Transverse colon (tissue), 4 donors: ENCODE measurements around the gene PTH1R. TPM values are rescaled to one million over a fixed set of nuclear protein-coding genes. Genes with fewer than 3 reads are reported as not detected.

Experiments used
- DNase-seq: peaks from one replicate; pipeline ENCODE4 v3.0.0-alpha.2; 2019
- H3K27ac ChIP-seq, 4 donors: fragments of 200-600 bp; sonication (generic); 2 replicates each; pipeline ENCODE4 v1.5.1; 2016 to 2018; ENCODE audit warnings: inconsistent platforms in 4 of 4
- H3K27me3 ChIP-seq: fragments of 200-600 bp; sonication (generic); 2 replicates; pipeline ENCODE4 v1.5.1; 2017; ENCODE audit warnings: inconsistent platforms
- H3K36me3 ChIP-seq, 4 donors: fragments of 200-600 bp; sonication (generic); 2 replicates each; pipeline ENCODE4 v1.5.1; 2017 to 2019; ENCODE audit warnings: inconsistent platforms in 4 of 4
- H3K4me1 ChIP-seq, 4 donors: fragments of 200-600 bp; sonication (generic); 2 replicates each; pipeline ENCODE4 v1.5.1; 2017 to 2020; ENCODE audit warnings: inconsistent platforms in 4 of 4
- H3K4me3 ChIP-seq, 4 donors: fragments of 200-600 bp; sonication (generic); 1 replicate in 1 of 4; 2 replicates in 3 of 4; pipeline versions ENCODE4 v1.5.1 to v1.6.1; 2017 to 2019; ENCODE audit warnings: inconsistent platforms in 4 of 4
- H3K9me3 ChIP-seq, 2 donors: fragments of 200-600 bp; sonication (generic); 2 replicates each; pipeline ENCODE4 v1.5.1; 2017 to 2019; ENCODE audit warnings: inconsistent platforms in 2 of 2
- CTCF ChIP-seq, 5 experiments: fragments of 200-600 bp in 3 of 5; fragments of 450-650 bp in 2 of 5; sonication (generic) in 3 of 5; IDR thresholded peaks; 1 replicate in 2 of 5; 2 replicates in 3 of 5; pipeline ENCODE4 v1.5.1; 2016 to 2017; ENCODE audit warnings: antibody characterized with exemption in 5 of 5, inconsistent platforms in 3 of 5, mild to moderate bottlenecking in 2 of 5, moderate library complexity in 1 of 5
- EP300 ChIP-seq: sonication (generic); formaldehyde crosslinking; IDR thresholded peaks from one replicate; pipeline ENCODE4 v1.6.1; 2017; ENCODE audit warnings: antibody characterized with exemption, low read depth
- POLR2A ChIP-seq: fragments of 450-650 bp; IDR thresholded peaks from one replicate; pipeline ENCODE4 v1.6.1; 2016; ENCODE audit warnings: antibody characterized with exemption, mild to moderate bottlenecking, moderate library complexity
- POLR2AphosphoS5 ChIP-seq, 3 donors: sonication (generic); formaldehyde crosslinking; IDR thresholded peaks; one replicate each; pipeline ENCODE4 v1.6.1; 2016; ENCODE audit warnings: antibody characterized with exemption in 3 of 3
- WGBS, 2 donors: methylation state at CpG; one replicate each; pipeline ENCODE4 v1.1.5; 2018; ENCODE audit warnings: low coverage in 1 of 2; 5-methylcytosine and 5-hydroxymethylcytosine counted together
- in situ Hi-C, 4 donors: fragments of 200-750 bp; cut with MboI; loops; one replicate each; pipeline versions ENCODE4 v1.15.0 to v1.15.1; 2017; ENCODE audit warnings: low sequenced_read_pairs in 3 of 4, low pct_ligation_motif_present in 1 of 4, low pct_unique_long_range_greater_than_20kb in 1 of 4
- intact Hi-C: fragments of 100-400 bp; cut with DNase I; formaldehyde crosslinking; loops from one replicate; pipeline ENCODE4 v1.15.1; 2023; ENCODE audit warnings: low total_unique reads
- total RNA-seq, 4 donors: library from RNA; depleted of rRNA; stranded (reverse); fragments of >200 nt; gene quantifications; one replicate each; pipeline ENCODE4 v1.1.0, GENCODE V29; 2016

The PTH1R gene
- total RNA-seq, 4 donors from 2014 or later = 0.60 to 2.5 (median 1.4) TPM; not detected in 1

- peaks cover 35% of the 10 kb centered on the region for H3K27me3 ChIP-seq
- TF ChIP-seq EP300 (no peak), CTCF (IDR thresholded peaks at IDR 0.05) (peak; percentile 78 to 84 (median 82))
- WGBS, 2 donors = 17 to 22% methylated on average over 1 to 5 of the region's 5 CpGs
- in situ Hi-C loops = loop anchor here in 2 of 4 donors (5.0 to 10.0 kb wide), 2 partner anchors 180 to 183 kb away; partner anchors contain the start of gene PRSS50 (in 1 of the 2)
- H3K9me3 ChIP-seq = no peaks in the 10 kb centered on the region
- no peak overlapping the region for H3K4me3 ChIP-seq
- no peak overlapping the region for H3K27ac ChIP-seq
- intact Hi-C loops = loop anchor here (2.0 kb wide), 1 partner anchor 28 kb away; no protein-coding TSS in a partner anchor
- no peaks in the 10 kb centered on the region for H3K36me3 ChIP-seq
- peaks cover 0 to 22% (median 22%) of the 10 kb centered on the region in 4 donors for H3K4me1 ChIP-seq
- peak; percentile 74 for DNase-seq
Measured at GRCh38 chr3:46895204-46895660, 17.7 kb downstream of the PTH1R start.

DNA sequence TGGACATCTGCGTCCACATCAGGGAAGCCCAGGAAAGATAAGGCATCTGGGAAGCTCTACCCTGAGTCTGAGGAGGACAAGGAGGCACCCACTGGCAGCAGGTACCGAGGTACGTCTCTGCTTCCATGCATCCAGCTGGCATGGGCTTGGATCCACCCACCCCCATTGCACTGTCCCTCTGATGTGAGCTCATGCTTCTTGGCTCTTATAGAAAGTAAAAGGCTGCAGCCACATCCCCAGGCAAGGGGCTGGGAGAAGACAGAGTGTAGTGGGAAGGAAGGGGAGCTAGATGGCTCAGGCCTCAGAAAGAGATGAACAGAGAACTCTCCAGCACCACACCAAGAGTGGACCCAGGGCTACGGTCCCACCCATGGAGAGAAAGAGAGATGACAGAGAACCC is 18.2 kb downstream of the PTH1R start:
- in situ Hi-C loops = loop anchor here in 2 of 4 donors (5.0 to 10.0 kb wide), 2 partner anchors 181 to 183 kb away; partner anchors contain the start of gene PRSS50 (in 1 of the 2)
- H3K36me3 ChIP-seq = no peaks in the 10 kb centered on the region
- no peak overlapping the region for H3K4me3 ChIP-seq
- peaks cover 35% of the 10 kb centered on the region for H3K27me3 ChIP-seq
- TF ChIP-seq CTCF (IDR thresholded peaks at IDR 0.05) (no peak), EP300 (no peak), POLR2AphosphoS5 (IDR thresholded peaks at IDR 0.05) (no peak), POLR2A (no peak)
- no peaks in the 10 kb centered on the region for H3K9me3 ChIP-seq
- 83 to 85% methylated on average over 1 to 4 of the region's 4 CpGs for WGBS, 2 donors
- DNase-seq = no peak
- peaks cover 0 to 22% (median 22%) of the 10 kb centered on the region in 4 donors for H3K4me1 ChIP-seq
- intact Hi-C loops = loop anchor here (2.0 kb wide), 1 partner anchor 29 kb away; no protein-coding TSS in a partner anchor
- no peak overlapping the region for H3K27ac ChIP-seq

- intact Hi-C loops = no loop called here
- in situ Hi-C loops = loop anchor here in 2 of 4 donors (5.0 to 10.0 kb wide), 2 partner anchors 182 to 184 kb away; partner anchors contain the start of gene PRSS50 (in 1 of the 2)
- no peak for DNase-seq
- 74 to 89% methylated on average over 3 to 5 of the region's 5 CpGs for WGBS, 2 donors
- TF ChIP-seq CTCF (IDR thresholded peaks at IDR 0.05) = no peak
- TF ChIP-seq EP300 = no peak
- TF ChIP-seq POLR2AphosphoS5 (IDR thresholded peaks at IDR 0.05) = no peak
- TF ChIP-seq POLR2A = no peak
- Histone ChIP-seq H3K36me3 (no peaks in the 10 kb centered on the region), H3K27me3 (peaks cover 35% of the 10 kb centered on the region), H3K27ac (no peak overlapping the region), H3K4me1 (peaks cover 0 to 22% (median 22%) of the 10 kb centered on the region in 4 donors), H3K9me3 (no peaks in the 10 kb centered on the region), H3K4me3 (no peak overlapping the region)
Measured at GRCh38 chr3:46896386-46896785, 18.9 kb downstream of the PTH1R start.

GRCh38 chr3:46897031-46897430 is 19.5 kb downstream of the PTH1R start:
- Histone ChIP-seq H3K36me3 (no peaks in the 10 kb centered on the region), H3K4me3 (no peak overlapping the region), H3K4me1 (peaks cover 0 to 19% (median 18%) of the 10 kb centered on the region in 4 donors), H3K9me3 (no peaks in the 10 kb centered on the region), H3K27me3 (peaks cover 35% of the 10 kb centered on the region), H3K27ac (no peak overlapping the region)
- intact Hi-C loops (no loop called here), in situ Hi-C loops (loop anchor here in 2 of 4 donors (5.0 to 10.0 kb wide), 2 partner anchors 182 to 185 kb away; partner anchors contain the start of gene PRSS50 (in 1 of the 2))
- DNase-seq = no peak
- 89% methylated on average over 2 of the region's 2 CpGs; no CpG with 5 or more reads in 1 of the 2 donors for WGBS, 2 donors
- no peak for TF ChIP-seq POLR2A
- no peak for TF ChIP-seq CTCF (IDR thresholded peaks at IDR 0.05)
- no peak for TF ChIP-seq EP300
- no peak for TF ChIP-seq POLR2AphosphoS5 (IDR thresholded peaks at IDR 0.05)
